Measurements from ENCODE around the gene PCAT6. TPM values are rescaled to one million over a fixed set of nuclear protein-coding genes. Genes with fewer than 3 reads are reported as not detected.
"Not testable (repeated sequence)": the region's sequence is repeated elsewhere in the genome, so short reads cannot be mapped to it uniquely, and the experiment has no call there.

Gene PCAT6
- total RNA-seq, 1 donor from 2014 or later, result not detected

GRCh38 chr1:202818819-202819218, 8.1 kb downstream of the PCAT6 start:
- H3K36me3 ChIP-seq (ENCODE audit: control insufficient read depth, insufficient read depth, low read length), result no peaks in the 10 kb centered on the region
- TF ChIP-seq CTCF (IDR thresholded peaks at IDR 0.05; ENCODE audit: insufficient read depth, low read length, severe bottlenecking), result no peak
- FAIRE-seq (no peak), DNase-seq (ENCODE audit: low read depth) (no peak)
- no peak overlapping the region for H3K4me3 ChIP-seq (ENCODE audit: low read depth, low read length)
- H3K27me3 ChIP-seq (ENCODE audit: control insufficient read depth, insufficient read depth, low read length), result peaks cover 1% of the 10 kb centered on the region

GRCh38 chr1:202821467-202821866, 10.7 kb downstream of the PCAT6 start:
- TF ChIP-seq CTCF (IDR thresholded peaks at IDR 0.05; ENCODE audit: insufficient read depth, low read length, severe bottlenecking), result no peak
- FAIRE-seq (no peak), DNase-seq (ENCODE audit: low read depth) (peak; percentile 85)
- H3K4me3 ChIP-seq (ENCODE audit: low read depth, low read length), result no peak overlapping the region
- no peaks in the 10 kb centered on the region for H3K36me3 ChIP-seq (ENCODE audit: control insufficient read depth, insufficient read depth, low read length)
- H3K27me3 ChIP-seq (ENCODE audit: control insufficient read depth, insufficient read depth, low read length), result peaks cover 1% of the 10 kb centered on the region

GRCh38 chr1:202825748-202826147, 15.0 kb downstream of the PCAT6 start:
- Histone ChIP-seq H3K27me3 (ENCODE audit: control insufficient read depth, insufficient read depth, low read length) (no peaks in the 10 kb centered on the region), H3K36me3 (ENCODE audit: control insufficient read depth, insufficient read depth, low read length) (no peaks in the 10 kb centered on the region), H3K4me3 (ENCODE audit: low read depth, low read length) (no peak overlapping the region)
- no peak for TF ChIP-seq CTCF (IDR thresholded peaks at IDR 0.05; ENCODE audit: insufficient read depth, low read length, severe bottlenecking)
- peak; percentile 20 for DNase-seq (ENCODE audit: low read depth)
- no peak for FAIRE-seq

- not testable (repeated sequence) for FAIRE-seq; DNase-seq (ENCODE audit: low read depth)
Observed at GRCh38 chr1:202829223-202829622, 18.5 kb downstream of the PCAT6 start.

GRCh38 chr1:202831906-202832305, 21.2 kb downstream of the PCAT6 start:
- DNase-seq (ENCODE audit: low read depth), result no peak
- no peak for TF ChIP-seq CTCF (IDR thresholded peaks at IDR 0.05; ENCODE audit: insufficient read depth, low read length, severe bottlenecking)
- Histone ChIP-seq H3K27me3 (ENCODE audit: control insufficient read depth, insufficient read depth, low read length) (no peaks in the 10 kb centered on the region), H3K36me3 (ENCODE audit: control insufficient read depth, insufficient read depth, low read length) (no peaks in the 10 kb centered on the region), H3K4me3 (ENCODE audit: low read depth, low read length) (no peak overlapping the region)
- FAIRE-seq, result no peak

More at GRCh38 chr1:202829223-202829622, 18.5 kb downstream of the PCAT6 start:
- H3K27me3 ChIP-seq (ENCODE audit: control insufficient read depth, insufficient read depth, low read length); H3K4me3 ChIP-seq (ENCODE audit: low read depth, low read length); H3K36me3 ChIP-seq (ENCODE audit: control insufficient read depth, insufficient read depth, low read length): not testable (repeated sequence)

- no peak for TF ChIP-seq CTCF (IDR thresholded peaks at IDR 0.05; ENCODE audit: insufficient read depth, low read length, severe bottlenecking)
- Histone ChIP-seq H3K27me3 (ENCODE audit: control insufficient read depth, insufficient read depth, low read length) (no peaks in the 10 kb centered on the region), H3K36me3 (ENCODE audit: control insufficient read depth, insufficient read depth, low read length) (no peaks in the 10 kb centered on the region), H3K4me3 (ENCODE audit: low read depth, low read length) (no peak overlapping the region)
- DNase-seq (ENCODE audit: low read depth), result peak; percentile 53
- no peak for FAIRE-seq
Observed at GRCh38 chr1:202834771-202835547, 24.2 kb downstream of the PCAT6 start.
